ENCODE measurements around the gene SHC2. TPM values are rescaled to one million over a fixed set of nuclear protein-coding genes. Genes with fewer than 3 reads are reported as not detected.

SHC2 gene
- total and polyA plus RNA-seq, 2 of the 13 experiments (the other 11 are each of a cell fraction or from before 2014, with no cell fraction given): 9.0 to 18.3 TPM

- peak; percentile 36; the same call in 1 of the 2 replicates for TF ChIP-seq ZNF143 (CRISPR knock-in tag; IDR thresholded peaks at IDR 0.05)
- no peak for TF ChIP-seq LRRFIP1 (CRISPR knock-in tag; conservative IDR thresholded peaks at IDR 0.05)
- 0 out of 2 replicates have a peak, but pooled peaks have one; percentile 37 for TF ChIP-seq YEATS4 (CRISPR knock-in tag; IDR thresholded peaks at IDR 0.05; ENCODE audit: borderline replicate concordance)
- no peak for TF ChIP-seq ESRRA (CRISPR knock-in tag; IDR thresholded peaks at IDR 0.05; ENCODE audit: low read depth)
- peak; percentile 63 for TF ChIP-seq RBFOX2 (IDR thresholded peaks at IDR 0.05; ENCODE audit: low read depth, low read length)
- TF ChIP-seq GLI4 (CRISPR knock-in tag; IDR thresholded peaks at IDR 0.05; ENCODE audit: borderline replicate concordance): 0 out of 2 replicates have a peak, but pooled peaks have one; percentile 47
- no peak for TF ChIP-seq SOX6 (IDR thresholded peaks at IDR 0.05)
- peak; percentile 80 for TF ChIP-seq SOX6 (CRISPR knock-in tag; IDR thresholded peaks at IDR 0.05)
- no peak for TF ChIP-seq ZFP62 (CRISPR knock-in tag; IDR thresholded peaks at IDR 0.05)
- TF ChIP-seq XRCC5 (optimal IDR thresholded peaks at IDR 0.05; ENCODE audit: low read length): peak; percentile 87
- peak; percentile 50; the same call in 1 of the 2 replicates for TF ChIP-seq TFAP4 (IDR thresholded peaks at IDR 0.05; ENCODE audit: borderline replicate concordance, low read depth)
- TF ChIP-seq AKAP8 (CRISPR knock-in tag; IDR thresholded peaks at IDR 0.05): peak; percentile 52; the same call in 1 of the 2 replicates
- TF ChIP-seq ZNF773 (CRISPR knock-in tag; IDR thresholded peaks at IDR 0.05; ENCODE audit: borderline replicate concordance): no peak
- no peak; the same call in 1 of the 2 replicates for TF ChIP-seq ZFP91 (CRISPR knock-in tag; IDR thresholded peaks at IDR 0.05; ENCODE audit: borderline replicate concordance)
- TF ChIP-seq BHLHE40 (IDR thresholded peaks at IDR 0.05; ENCODE audit: low read length): peak; percentile 61
- TF ChIP-seq ZNF770 (CRISPR knock-in tag; IDR thresholded peaks at IDR 0.05): peak; percentile 35; the same call in 1 of the 2 replicates
- peak; percentile 89; the same call in 1 of the 2 replicates for TF ChIP-seq ZNF274 (CRISPR knock-in tag; IDR thresholded peaks at IDR 0.05)
- TF ChIP-seq ZBTB49 (CRISPR knock-in tag; IDR thresholded peaks at IDR 0.05; ENCODE audit: borderline replicate concordance): no peak
- peak; percentile 46; the same call in 1 of the 2 replicates for TF ChIP-seq MAX (IDR thresholded peaks at IDR 0.05)
- no peak for TF ChIP-seq ZNF75D (CRISPR knock-in tag; IDR thresholded peaks at IDR 0.05; ENCODE audit: borderline replicate concordance)
Measured at GRCh38 chr19:485583-486236, 24.9 kb upstream of the SHC2 start (continued).
